Measurements from ENCODE around the gene CBL. TPM values are rescaled to one million over a fixed set of nuclear protein-coding genes. Genes with fewer than 3 reads are reported as not detected.

The CBL gene
- total RNA-seq, 1 donor from 2014 or later, result 46.6 TPM

DNA sequence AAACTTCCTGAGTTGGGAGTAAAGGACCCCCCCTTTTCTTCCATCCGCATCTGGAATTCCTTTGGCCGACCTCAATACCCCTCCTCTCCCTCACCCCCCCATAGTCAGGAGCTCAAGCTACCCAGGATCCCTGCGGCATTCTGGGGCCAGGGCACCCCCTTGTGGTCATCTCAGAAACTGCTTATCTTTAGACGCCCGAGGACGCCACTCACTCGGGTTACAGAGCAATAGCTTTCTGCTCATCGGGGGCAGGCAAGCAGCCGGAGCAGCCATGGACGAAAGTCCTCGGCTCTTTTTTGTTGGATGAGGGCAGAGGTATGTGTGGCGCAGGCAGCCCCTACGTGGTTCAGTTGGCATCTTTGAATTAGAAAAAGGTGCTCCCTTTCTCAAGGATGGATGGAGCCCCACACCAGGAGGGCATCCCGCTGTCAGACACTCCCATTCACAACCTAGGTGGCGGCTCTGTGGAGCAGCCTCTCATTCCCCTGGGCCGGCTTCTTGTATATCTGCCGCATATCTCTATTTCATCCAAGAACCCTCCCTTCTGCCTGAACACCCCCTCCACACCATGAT is 132.3 kb downstream of the CBL start:
- H3K9me3 ChIP-seq (ENCODE audit: insufficient read depth, low read depth, low read length), result no peaks in the 10 kb centered on the region
- no peaks in the 10 kb centered on the region for H3K36me3 ChIP-seq (ENCODE audit: insufficient read depth, low read length)
- TF ChIP-seq, protein P1, sequence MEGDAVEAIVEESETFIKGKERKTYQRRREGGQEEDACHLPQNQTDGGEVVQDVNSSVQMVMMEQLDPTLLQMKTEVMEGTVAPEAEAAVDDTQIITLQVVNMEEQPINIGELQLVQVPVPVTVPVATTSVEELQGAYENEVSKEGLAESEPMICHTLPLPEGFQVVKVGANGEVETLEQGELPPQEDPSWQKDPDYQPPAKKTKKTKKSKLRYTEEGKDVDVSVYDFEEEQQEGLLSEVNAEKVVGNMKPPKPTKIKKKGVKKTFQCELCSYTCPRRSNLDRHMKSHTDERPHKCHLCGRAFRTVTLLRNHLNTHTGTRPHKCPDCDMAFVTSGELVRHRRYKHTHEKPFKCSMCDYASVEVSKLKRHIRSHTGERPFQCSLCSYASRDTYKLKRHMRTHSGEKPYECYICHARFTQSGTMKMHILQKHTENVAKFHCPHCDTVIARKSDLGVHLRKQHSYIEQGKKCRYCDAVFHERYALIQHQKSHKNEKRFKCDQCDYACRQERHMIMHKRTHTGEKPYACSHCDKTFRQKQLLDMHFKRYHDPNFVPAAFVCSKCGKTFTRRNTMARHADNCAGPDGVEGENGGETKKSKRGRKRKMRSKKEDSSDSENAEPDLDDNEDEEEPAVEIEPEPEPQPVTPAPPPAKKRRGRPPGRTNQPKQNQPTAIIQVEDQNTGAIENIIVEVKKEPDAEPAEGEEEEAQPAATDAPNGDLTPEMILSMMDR (IDR thresholded peaks at IDR 0.05; ENCODE audit: insufficient read depth, low read depth, low read length), result peak; percentile 73
- no peak for TF ChIP-seq EZH2 (IDR thresholded peaks at IDR 0.05; ENCODE audit: insufficient read depth, low read length)
- H3K4me2 ChIP-seq (ENCODE audit: low read length), result peak overlapping the region; percentile 86
- peaks cover 19% of the 10 kb centered on the region for H3K27me3 Mint-ChIP-seq (ENCODE audit: low read depth, unreplicated experiment)
- no peak for DNase-seq (ENCODE audit: low read depth)
- no peak for FAIRE-seq
- no peak overlapping the region for H2AFZ ChIP-seq (ENCODE audit: low read depth, low read length)
- peaks cover 2% of the 10 kb centered on the region for H3K9me3 Mint-ChIP-seq (ENCODE audit: unreplicated experiment)
- peak overlapping the region; percentile 51 for H3K9ac ChIP-seq (ENCODE audit: low read length)
- H3K4me3 Mint-ChIP-seq (ENCODE audit: unreplicated experiment), result peak overlapping the region; percentile 78
- peak overlapping the region; percentile 83 for H3K27ac Mint-ChIP-seq (ENCODE audit: unreplicated experiment)
- H3K36me3 Mint-ChIP-seq (ENCODE audit: low read depth, unreplicated experiment), result peaks cover 6% of the 10 kb centered on the region
- peaks cover 9% of the 10 kb centered on the region for H4K20me1 ChIP-seq (ENCODE audit: insufficient read depth, low read length)
- H3K79me2 ChIP-seq (ENCODE audit: insufficient read depth, low read length), result peaks cover 32% of the 10 kb centered on the region
- peaks cover 15% of the 10 kb centered on the region for H3K4me1 Mint-ChIP-seq (ENCODE audit: low read depth, unreplicated experiment)
- H3K27me3 ChIP-seq (ENCODE audit: insufficient read depth, low read length), result peaks cover 6% of the 10 kb centered on the region
- H3K27ac ChIP-seq (ENCODE audit: low read depth, low read length), result peak overlapping the region; percentile 68
- peaks cover 43% of the 10 kb centered on the region for H3K4me1 ChIP-seq (ENCODE audit: insufficient read depth, low read length)
- H3K4me3 ChIP-seq (ENCODE audit: insufficient read depth, low read depth, low read length), result peak overlapping the region; percentile 36

DNA sequence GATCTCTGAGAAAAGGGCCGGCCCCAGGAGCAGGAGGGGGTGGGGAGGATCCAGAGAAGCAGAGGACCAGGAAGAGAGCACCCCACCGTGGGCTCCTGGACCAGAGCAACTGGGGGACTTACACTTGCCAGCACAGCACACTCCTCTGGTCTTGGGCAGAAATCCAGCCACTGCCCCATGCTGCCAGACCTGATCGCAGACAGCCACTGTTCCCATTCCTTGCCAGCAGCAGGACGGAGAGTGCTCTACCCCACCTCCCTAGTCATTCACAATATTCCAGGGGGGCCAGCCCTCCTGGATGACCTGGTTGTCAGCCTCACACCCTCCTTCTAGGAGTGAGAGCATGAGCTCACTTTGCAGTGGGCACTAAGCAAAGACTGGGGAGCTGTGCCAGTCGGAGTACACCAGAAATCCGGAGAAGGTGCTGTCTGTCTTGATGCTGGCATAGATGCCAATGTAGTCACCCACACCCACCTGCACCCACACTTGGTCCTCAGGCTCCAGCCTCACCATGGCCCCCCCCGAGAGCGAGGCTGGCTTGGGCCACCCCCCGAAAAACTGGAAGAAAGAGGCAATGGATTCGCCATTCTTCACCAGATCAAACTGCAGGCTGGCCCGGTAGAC is 132.9 kb downstream of the CBL start:
- H3K9ac ChIP-seq (ENCODE audit: low read length), result peak overlapping the region; percentile 75
- peak overlapping the region; percentile 86 for H3K4me2 ChIP-seq (ENCODE audit: low read length)
- Mint-ChIP-seq H3K4me1 (ENCODE audit: low read depth, unreplicated experiment) (peaks cover 15% of the 10 kb centered on the region), H3K9me3 (ENCODE audit: unreplicated experiment) (peaks cover 2% of the 10 kb centered on the region), H3K27me3 (ENCODE audit: low read depth, unreplicated experiment) (peaks cover 24% of the 10 kb centered on the region), H3K27ac (ENCODE audit: unreplicated experiment) (peak overlapping the region; percentile 83), H3K36me3 (ENCODE audit: low read depth, unreplicated experiment) (peaks cover 6% of the 10 kb centered on the region), H3K4me3 (ENCODE audit: unreplicated experiment) (peak overlapping the region; percentile 78)
- DNase-seq (ENCODE audit: low read depth), result no peak
- peaks cover 6% of the 10 kb centered on the region for H3K27me3 ChIP-seq (ENCODE audit: insufficient read depth, low read length)
- no peak overlapping the region for H3K27ac ChIP-seq (ENCODE audit: low read depth, low read length)
- peaks cover 9% of the 10 kb centered on the region for H4K20me1 ChIP-seq (ENCODE audit: insufficient read depth, low read length)
- peak overlapping the region; percentile 72 for H2AFZ ChIP-seq (ENCODE audit: low read depth, low read length)
- H3K4me3 ChIP-seq (ENCODE audit: insufficient read depth, low read depth, low read length), result peak overlapping the region; percentile 54
- H3K36me3 ChIP-seq (ENCODE audit: insufficient read depth, low read length), result no peaks in the 10 kb centered on the region
- H3K79me2 ChIP-seq (ENCODE audit: insufficient read depth, low read length), result peaks cover 32% of the 10 kb centered on the region
- TF ChIP-seq, protein P1 (IDR thresholded peaks at IDR 0.05; ENCODE audit: insufficient read depth, low read depth, low read length), result no peak
- peak; percentile 12 for TF ChIP-seq EZH2 (IDR thresholded peaks at IDR 0.05; ENCODE audit: insufficient read depth, low read length)
- no peaks in the 10 kb centered on the region for H3K9me3 ChIP-seq (ENCODE audit: insufficient read depth, low read depth, low read length)
- H3K4me1 ChIP-seq (ENCODE audit: insufficient read depth, low read length), result peaks cover 43% of the 10 kb centered on the region
- no peak for FAIRE-seq

Measured in astrocyte (in vitro differentiated cells and primary cell).